ENCODE measurements around the gene MAPK14. TPM values are rescaled to one million over a fixed set of nuclear protein-coding genes. Genes with fewer than 3 reads are reported as not detected.
A peak's percentile ranks its signal among the peaks of the same experiment; 100 is the strongest.

Gene MAPK14
- total and polyA plus RNA-seq, 12 donors: 11.3 to 119 (median 49.3) TPM

DNA sequence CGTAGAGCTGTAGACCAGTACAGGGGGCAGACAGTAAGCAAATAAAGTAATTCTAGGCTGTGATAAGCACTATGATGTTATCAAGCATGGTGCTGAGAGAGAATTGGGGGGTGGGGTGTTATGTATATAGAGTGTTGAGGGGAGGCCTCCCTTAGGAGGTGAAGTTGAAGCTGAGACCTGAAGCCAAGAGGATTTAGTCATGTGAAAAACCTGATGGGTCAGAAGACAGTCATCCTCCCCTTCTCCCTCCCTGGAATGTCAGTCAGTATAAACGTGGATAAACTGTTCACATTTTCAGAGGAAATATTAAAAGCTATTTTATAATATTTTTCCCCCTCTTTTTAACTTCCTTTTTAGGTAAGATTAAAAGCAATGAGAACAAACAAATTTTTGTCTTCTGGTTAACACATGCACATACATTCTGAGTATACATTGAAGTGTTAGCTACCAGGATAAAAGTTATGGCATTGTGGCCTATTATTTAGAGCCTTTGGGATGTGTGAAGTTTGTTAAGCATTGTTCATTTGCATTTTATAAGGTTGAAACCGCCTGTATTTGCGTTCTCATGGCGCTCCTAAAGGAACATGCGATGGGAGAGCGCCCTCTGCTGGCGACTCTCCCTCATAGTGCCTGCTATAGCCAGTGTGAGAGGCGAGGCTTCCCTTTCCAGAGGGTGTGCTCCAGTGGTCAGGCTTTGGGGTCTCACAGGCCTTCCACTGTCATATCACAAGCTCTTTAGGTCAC, 67.3 kb downstream of the MAPK14 start:
- 10 to 13% (median 11%) methylated on average over 9 of the region's 9 CpGs for WGBS, 4 donors

DNA sequence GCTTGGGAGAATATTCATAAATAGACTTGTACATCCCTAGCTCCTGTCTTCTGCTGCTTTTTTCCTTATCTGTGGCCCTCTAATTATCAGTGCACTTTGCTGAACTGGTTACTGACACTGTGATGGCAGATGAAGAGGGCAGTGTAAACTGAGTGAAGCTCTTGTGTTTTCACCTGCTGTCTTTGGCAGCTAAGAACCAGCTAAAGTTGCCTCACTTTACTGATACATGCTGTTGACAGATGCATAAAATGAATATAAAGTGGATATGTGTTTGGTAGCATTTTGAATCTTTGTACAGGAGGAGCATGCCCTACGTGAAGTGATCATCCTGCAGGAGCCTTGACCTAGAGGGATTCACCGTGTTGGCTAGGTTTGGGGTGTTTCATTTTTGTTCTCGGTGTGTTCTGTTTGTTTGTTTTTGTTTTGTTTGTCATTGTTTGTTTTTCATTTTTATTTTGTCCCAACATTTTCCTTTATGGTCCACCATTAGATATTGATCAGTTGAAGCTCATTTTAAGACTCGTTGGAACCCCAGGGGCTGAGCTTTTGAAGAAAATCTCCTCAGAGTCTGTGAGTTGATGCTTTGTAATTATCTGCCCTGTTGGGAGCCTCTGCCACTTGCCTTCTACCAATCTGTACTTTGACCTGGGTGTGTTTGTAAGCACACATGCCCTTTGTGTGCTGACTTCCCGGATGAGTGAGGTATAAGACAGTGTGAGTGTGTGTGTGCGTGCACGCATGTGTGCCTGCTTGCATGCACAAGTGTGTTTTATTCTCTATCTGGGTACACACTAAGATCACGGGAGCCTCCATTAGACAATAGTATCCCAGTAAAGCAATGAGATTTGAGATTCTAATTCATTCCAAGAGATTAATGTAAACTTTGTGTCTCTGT, 68.1 kb downstream of the MAPK14 start:
- intact Hi-C loops (cut with DNase I): loop anchor here in 1 of 2 donors (2.0 kb wide), 1 partner anchor 69 kb away; the partner anchor contains the start of gene MAPK14
- Histone ChIP-seq H3K36me3 (replicated peaks in 1 of 2) (peaks cover 0 to 13% of the 10 kb centered on the region in 2 donors), H3K27ac (no peak overlapping the region), H3K4me3 (no peak overlapping the region), H3K27me3 (no peaks in the 10 kb centered on the region), H3K4me1 (replicated peaks in 1 of 2) (peaks cover 0 to 10% of the 10 kb centered on the region in 2 donors), H3K9me3 (replicated peaks in 1 of 3) (no peaks in the 10 kb centered on the region)
- DNase-seq: no peak
- 70 to 77% (median 75%) methylated on average over 8 of the region's 8 CpGs for WGBS, 4 donors
- no peak for TF ChIP-seq POLR2A (IDR thresholded peaks at IDR 0.05)
- TF ChIP-seq, protein P1, sequence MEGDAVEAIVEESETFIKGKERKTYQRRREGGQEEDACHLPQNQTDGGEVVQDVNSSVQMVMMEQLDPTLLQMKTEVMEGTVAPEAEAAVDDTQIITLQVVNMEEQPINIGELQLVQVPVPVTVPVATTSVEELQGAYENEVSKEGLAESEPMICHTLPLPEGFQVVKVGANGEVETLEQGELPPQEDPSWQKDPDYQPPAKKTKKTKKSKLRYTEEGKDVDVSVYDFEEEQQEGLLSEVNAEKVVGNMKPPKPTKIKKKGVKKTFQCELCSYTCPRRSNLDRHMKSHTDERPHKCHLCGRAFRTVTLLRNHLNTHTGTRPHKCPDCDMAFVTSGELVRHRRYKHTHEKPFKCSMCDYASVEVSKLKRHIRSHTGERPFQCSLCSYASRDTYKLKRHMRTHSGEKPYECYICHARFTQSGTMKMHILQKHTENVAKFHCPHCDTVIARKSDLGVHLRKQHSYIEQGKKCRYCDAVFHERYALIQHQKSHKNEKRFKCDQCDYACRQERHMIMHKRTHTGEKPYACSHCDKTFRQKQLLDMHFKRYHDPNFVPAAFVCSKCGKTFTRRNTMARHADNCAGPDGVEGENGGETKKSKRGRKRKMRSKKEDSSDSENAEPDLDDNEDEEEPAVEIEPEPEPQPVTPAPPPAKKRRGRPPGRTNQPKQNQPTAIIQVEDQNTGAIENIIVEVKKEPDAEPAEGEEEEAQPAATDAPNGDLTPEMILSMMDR (IDR thresholded peaks at IDR 0.05): peak in 1 of 6 experiments; percentile 16

More for the DNA sequence above, 67.3 kb downstream of the MAPK14 start:
- Histone ChIP-seq H3K4me1 (replicated peaks in 1 of 2) (peaks cover 0 to 10% of the 10 kb centered on the region in 2 donors), H3K4me3 (no peak overlapping the region), H3K27me3 (no peaks in the 10 kb centered on the region), H3K36me3 (replicated peaks in 1 of 2) (peaks cover 0 to 13% of the 10 kb centered on the region in 2 donors), H3K9me3 (replicated peaks in 1 of 3) (no peaks in the 10 kb centered on the region), H3K27ac (peak overlapping the region in 1 of 5 donors; percentile 9)
- TF ChIP-seq, protein P1 (IDR thresholded peaks at IDR 0.05): peak; percentile 94 to 98 (median 96)
- TF ChIP-seq POLR2A (IDR thresholded peaks at IDR 0.05): no peak
- intact Hi-C loops (cut with DNase I): no loop called here
- DNase-seq: peak; percentile 67 to 94 (median 82)

DNA sequence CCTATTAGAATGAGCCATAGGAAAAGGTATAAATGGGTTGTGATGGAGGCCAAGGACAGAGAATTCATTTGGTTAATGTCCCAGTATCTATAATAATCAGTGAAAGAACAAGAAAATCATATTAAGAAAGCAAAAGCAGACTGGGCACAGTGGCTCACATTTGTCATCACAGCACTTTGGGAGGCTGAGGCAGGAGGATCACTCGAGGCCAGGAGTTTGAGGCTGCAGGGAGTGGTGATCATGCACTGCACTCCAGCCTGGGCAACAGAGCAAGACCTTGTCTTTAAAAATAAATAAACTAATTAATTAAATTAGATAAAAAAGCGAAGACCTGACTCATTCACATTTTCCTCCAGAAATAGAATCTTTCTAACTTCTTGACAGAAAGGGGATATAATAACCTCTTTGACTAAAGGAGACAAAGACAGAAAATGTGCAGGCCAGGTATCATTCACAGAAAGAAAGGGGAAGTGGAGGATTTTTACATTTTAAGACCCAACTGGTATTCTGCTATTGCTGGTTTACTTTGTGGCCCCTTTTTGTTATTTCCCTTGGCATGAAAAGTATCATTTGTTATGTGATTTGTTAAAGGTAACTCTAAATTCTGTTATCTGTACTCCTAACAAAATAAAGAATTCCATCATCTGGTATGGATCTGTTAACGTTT, 70.8 kb downstream of the MAPK14 start:
- WGBS, 4 donors: 56 to 61% (median 58%) methylated on average over 3 of the region's 3 CpGs
- no peak overlapping the region for H3K4me3 ChIP-seq
- no peaks in the 10 kb centered on the region for H3K9me3 ChIP-seq (replicated peaks in 1 of 3)
- H3K4me1 ChIP-seq (replicated peaks in 1 of 2): peaks cover 0 to 10% of the 10 kb centered on the region in 2 donors
- peaks cover 0 to 24% of the 10 kb centered on the region in 2 donors for H3K36me3 ChIP-seq (replicated peaks in 1 of 2)
- intact Hi-C loops (cut with DNase I): no loop called here
- TF ChIP-seq, protein P1 (IDR thresholded peaks at IDR 0.05): no peak
- no peak for TF ChIP-seq POLR2A (IDR thresholded peaks at IDR 0.05)
- no peak overlapping the region for H3K27ac ChIP-seq
- DNase-seq: no peak
- H3K27me3 ChIP-seq: no peaks in the 10 kb centered on the region
